ENCODE data around the gene LRRC43. TPM values are rescaled to one million over a fixed set of nuclear protein-coding genes. Genes with fewer than 3 reads are reported as not detected.

Gene LRRC43
- total RNA-seq, 2 experiments from 2014 or later, result not detected

GRCh38 chr12:122147514-122148290 is 35.2 kb upstream of the LRRC43 start:
- Histone ChIP-seq H2AFZ (ENCODE audit: low read length) (no peak overlapping the region), H3K36me3 (ENCODE audit: insufficient read depth, low read length) (peaks cover under 1% of the 10 kb centered on the region; the same call in 1 of the 2 replicates), H3K9me2 (ENCODE audit: insufficient read depth, low read length) (no peaks in the 10 kb centered on the region), H3K4me2 (ENCODE audit: low read length) (no peak overlapping the region), H3K9me3 (ENCODE audit: low read length) (no peaks in the 10 kb centered on the region), H3K79me2 (ENCODE audit: insufficient read depth, low read depth, low read length) (no peaks in the 10 kb centered on the region), H3K4me3 (ENCODE audit: low read depth, low read length, poor library complexity, severe bottlenecking) (no peak overlapping the region), H3K27ac (ENCODE audit: low read depth, low read length, poor library complexity, severe bottlenecking) (no peak overlapping the region), H3K4me1 (ENCODE audit: insufficient read depth, low read length, poor library complexity, severe bottlenecking) (no peaks in the 10 kb centered on the region), H4K20me1 (ENCODE audit: insufficient read depth, low read length) (no peaks in the 10 kb centered on the region)
- CTCF ChIA-PET (ENCODE audit: unreplicated experiment), result no interaction called here
- intact Hi-C loops (cut with micrococcal nuclease; ENCODE audit: unreplicated experiment), result no loop called here
- TF ChIP-seq EZH2phosphoT487 (IDR thresholded peaks at IDR 0.05; ENCODE audit: borderline replicate concordance, low read depth, low read length), result no peak
- no peak for TF ChIP-seq CTCF (conservative IDR thresholded peaks at IDR 0.05; ENCODE audit: low read length)
- no peak for DNase-seq (ENCODE audit: low spot score)
- no TSS peak for BruUV-seq (replicated peaks)
- POLR2A ChIA-PET, result no interaction called here

GRCh38 chr12:122148657-122149056 is 34.3 kb upstream of the LRRC43 start:
- H3K36me3 ChIP-seq (ENCODE audit: insufficient read depth, low read length), result no peaks in the 10 kb centered on the region
- H2AFZ ChIP-seq (ENCODE audit: low read length), result no peak overlapping the region
- H3K9me2 ChIP-seq (ENCODE audit: insufficient read depth, low read length), result no peaks in the 10 kb centered on the region
- no peaks in the 10 kb centered on the region for H3K4me1 ChIP-seq (ENCODE audit: insufficient read depth, low read length, poor library complexity, severe bottlenecking)
- H3K4me3 ChIP-seq (ENCODE audit: low read depth, low read length, poor library complexity, severe bottlenecking), result no peak overlapping the region
- H4K20me1 ChIP-seq (ENCODE audit: insufficient read depth, low read length), result no peaks in the 10 kb centered on the region
- H3K27ac ChIP-seq (ENCODE audit: low read depth, low read length, poor library complexity, severe bottlenecking), result no peak overlapping the region
- TF ChIP-seq CTCF (conservative IDR thresholded peaks at IDR 0.05; ENCODE audit: low read length) (no peak), EZH2phosphoT487 (IDR thresholded peaks at IDR 0.05; ENCODE audit: borderline replicate concordance, low read depth, low read length) (no peak)
- no peaks in the 10 kb centered on the region for H3K9me3 ChIP-seq (ENCODE audit: low read length)
- BruUV-seq (replicated peaks), result no TSS peak
- no peak overlapping the region for H3K4me2 ChIP-seq (ENCODE audit: low read length)
- no peaks in the 10 kb centered on the region for H3K79me2 ChIP-seq (ENCODE audit: insufficient read depth, low read depth, low read length)
- no peak for DNase-seq (ENCODE audit: low spot score)
- ChIA-PET CTCF (ENCODE audit: unreplicated experiment) (no interaction called here), POLR2A (interaction anchor here (0.6 kb wide), 1 partner anchor 211 kb away, joined by 4 read pairs; no protein-coding TSS in a partner anchor)
- intact Hi-C loops (cut with micrococcal nuclease; ENCODE audit: unreplicated experiment), result no loop called here

GRCh38 chr12:122150127-122150681 is 32.7 kb upstream of the LRRC43 start:
- intact Hi-C loops (cut with micrococcal nuclease; ENCODE audit: unreplicated experiment), result loop anchor here (5.0 kb wide), 1 partner anchor 42 kb away; no protein-coding TSS in a partner anchor
- no TSS peak for BruUV-seq (replicated peaks)
- ChIA-PET CTCF (ENCODE audit: unreplicated experiment) (no interaction called here), POLR2A (interaction anchor here (0.7 kb wide), 1 partner anchor 368 kb away, joined by 4 read pairs; no protein-coding TSS in a partner anchor)
- Histone ChIP-seq H3K9me2 (ENCODE audit: insufficient read depth, low read length) (no peaks in the 10 kb centered on the region), H4K20me1 (ENCODE audit: insufficient read depth, low read length) (no peaks in the 10 kb centered on the region), H3K27ac (ENCODE audit: low read depth, low read length, poor library complexity, severe bottlenecking) (no peak overlapping the region), H3K4me2 (ENCODE audit: low read length) (no peak overlapping the region), H3K9me3 (ENCODE audit: low read length) (no peaks in the 10 kb centered on the region), H3K4me3 (ENCODE audit: low read depth, low read length, poor library complexity, severe bottlenecking) (no peak overlapping the region), H3K4me1 (ENCODE audit: insufficient read depth, low read length, poor library complexity, severe bottlenecking) (no peaks in the 10 kb centered on the region), H2AFZ (ENCODE audit: low read length) (no peak overlapping the region), H3K36me3 (ENCODE audit: insufficient read depth, low read length) (no peaks in the 10 kb centered on the region), H3K79me2 (ENCODE audit: insufficient read depth, low read depth, low read length) (no peaks in the 10 kb centered on the region)
- DNase-seq (ENCODE audit: low spot score), result no peak
- TF ChIP-seq EZH2phosphoT487 (IDR thresholded peaks at IDR 0.05; ENCODE audit: borderline replicate concordance, low read depth, low read length) (no peak), CTCF (conservative IDR thresholded peaks at IDR 0.05; ENCODE audit: low read length) (no peak)

All from OCI-LY7 (cell line).